GM12874 (cell line): ENCODE results near the gene SNX18.

Source experiments
- TF ChIP-seq, protein P1 (sequence below): IDR thresholded peaks from 2 replicates; pipeline ENCODE4 v1.5.1; 2011; ENCODE audit warnings: low read depth, mild to moderate bottlenecking, control low read depth, low read length, moderate library complexity; ENCODE audit not compliant: insufficient read depth

SNX18 gene

DNA sequence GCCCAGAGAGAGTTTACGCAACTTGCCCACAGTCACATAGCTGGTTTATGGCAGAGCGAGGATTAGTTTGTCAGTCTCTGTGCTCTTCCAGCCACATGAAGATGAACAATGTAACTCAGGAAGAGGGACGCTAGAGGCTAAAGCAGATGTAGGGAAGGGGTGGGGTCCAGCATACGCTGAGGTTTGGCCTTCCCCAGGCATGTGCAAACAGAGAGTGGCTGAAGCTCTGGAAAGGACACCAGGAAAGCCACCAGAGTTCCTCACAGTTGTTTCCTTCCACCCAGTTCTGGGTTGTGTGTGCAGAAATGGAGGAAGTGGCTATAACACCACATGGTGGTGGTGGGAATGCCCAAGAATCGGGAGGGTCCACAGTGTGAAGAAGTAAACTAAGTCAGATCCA is 60.0 kb downstream of the SNX18 start:
- TF ChIP-seq, protein P1, sequence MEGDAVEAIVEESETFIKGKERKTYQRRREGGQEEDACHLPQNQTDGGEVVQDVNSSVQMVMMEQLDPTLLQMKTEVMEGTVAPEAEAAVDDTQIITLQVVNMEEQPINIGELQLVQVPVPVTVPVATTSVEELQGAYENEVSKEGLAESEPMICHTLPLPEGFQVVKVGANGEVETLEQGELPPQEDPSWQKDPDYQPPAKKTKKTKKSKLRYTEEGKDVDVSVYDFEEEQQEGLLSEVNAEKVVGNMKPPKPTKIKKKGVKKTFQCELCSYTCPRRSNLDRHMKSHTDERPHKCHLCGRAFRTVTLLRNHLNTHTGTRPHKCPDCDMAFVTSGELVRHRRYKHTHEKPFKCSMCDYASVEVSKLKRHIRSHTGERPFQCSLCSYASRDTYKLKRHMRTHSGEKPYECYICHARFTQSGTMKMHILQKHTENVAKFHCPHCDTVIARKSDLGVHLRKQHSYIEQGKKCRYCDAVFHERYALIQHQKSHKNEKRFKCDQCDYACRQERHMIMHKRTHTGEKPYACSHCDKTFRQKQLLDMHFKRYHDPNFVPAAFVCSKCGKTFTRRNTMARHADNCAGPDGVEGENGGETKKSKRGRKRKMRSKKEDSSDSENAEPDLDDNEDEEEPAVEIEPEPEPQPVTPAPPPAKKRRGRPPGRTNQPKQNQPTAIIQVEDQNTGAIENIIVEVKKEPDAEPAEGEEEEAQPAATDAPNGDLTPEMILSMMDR = no peak

- TF ChIP-seq, protein P1 = no peak
Measured at GRCh38 chr5:54577937-54578653, 60.5 kb downstream of the SNX18 start.

GRCh38 chr5:54579591-54580295 is 62.2 kb downstream of the SNX18 start:
- TF ChIP-seq, protein P1 = no peak

DNA sequence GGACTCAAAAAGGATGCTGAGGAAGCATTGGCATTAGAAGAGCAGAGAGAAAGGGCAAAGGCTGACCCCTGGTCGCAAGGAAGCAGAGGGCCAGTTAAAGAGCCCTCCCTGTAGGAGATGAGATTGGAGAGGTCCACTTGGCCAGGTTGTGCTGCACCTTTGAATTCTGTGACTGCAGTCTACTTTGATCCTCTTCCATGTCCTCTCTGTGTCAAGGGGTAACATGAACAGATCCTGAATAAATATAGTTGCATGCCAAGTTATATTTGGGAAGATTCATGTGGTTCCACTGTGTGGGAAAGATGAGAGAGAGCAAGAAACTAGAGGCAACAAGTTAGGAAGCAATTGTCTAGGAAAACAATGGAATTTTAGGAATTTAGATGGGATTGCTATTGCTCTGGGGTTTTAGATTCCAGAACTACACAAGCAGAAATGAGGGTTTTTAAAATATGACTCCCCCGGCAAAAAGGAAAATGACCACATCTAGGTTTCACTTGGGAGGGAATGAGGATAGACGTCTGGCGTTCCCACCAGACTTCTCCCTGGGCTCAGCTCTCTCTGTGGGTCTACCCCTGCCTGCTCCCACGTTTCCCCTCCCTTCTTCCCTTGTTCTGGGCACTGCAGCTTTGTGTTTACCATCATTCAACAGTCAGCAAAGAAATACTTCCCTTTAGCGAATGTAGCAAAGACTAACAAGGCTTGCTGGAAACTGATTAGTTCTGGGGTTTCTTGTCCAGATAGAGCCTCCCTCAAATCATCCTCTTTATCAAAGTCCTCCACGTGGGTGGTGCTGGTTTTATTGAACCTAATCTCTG is 63.6 kb downstream of the SNX18 start:
- TF ChIP-seq, protein P1 = no peak

DNA sequence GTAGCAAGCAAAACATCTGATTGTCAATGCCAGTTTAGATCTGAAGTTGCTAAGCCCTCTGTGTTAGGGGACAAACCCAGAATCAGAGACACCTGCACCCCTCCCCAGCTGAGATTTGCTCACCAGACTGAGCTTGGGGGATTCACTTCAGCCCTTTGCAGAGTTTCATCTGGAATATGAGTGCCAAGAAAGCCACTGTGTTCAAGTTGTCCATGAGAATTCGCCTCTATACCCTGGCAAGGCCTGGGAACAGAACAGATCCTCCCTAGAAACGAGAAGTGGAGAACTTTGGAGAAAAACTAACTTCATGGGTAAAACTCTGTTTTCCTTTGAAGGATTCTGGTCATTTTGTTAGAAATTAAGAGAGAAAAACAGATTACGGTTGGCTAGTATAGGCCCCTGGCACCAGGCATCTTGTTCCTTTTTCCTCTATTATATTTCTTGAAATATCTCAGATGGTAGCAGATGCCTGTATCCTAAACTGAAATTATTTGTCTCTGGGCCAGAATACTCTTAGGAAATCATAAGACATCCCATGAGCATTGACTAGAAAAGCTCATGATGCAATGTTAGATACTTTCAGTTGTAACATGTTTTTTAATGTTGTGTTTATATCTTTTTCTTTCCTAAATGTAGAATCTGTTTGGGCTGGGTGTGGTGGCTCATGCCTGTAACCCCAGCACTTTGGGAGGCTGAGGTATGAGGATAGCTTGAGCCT is 64.4 kb downstream of the SNX18 start:
- TF ChIP-seq, protein P1 = no peak

DNA sequence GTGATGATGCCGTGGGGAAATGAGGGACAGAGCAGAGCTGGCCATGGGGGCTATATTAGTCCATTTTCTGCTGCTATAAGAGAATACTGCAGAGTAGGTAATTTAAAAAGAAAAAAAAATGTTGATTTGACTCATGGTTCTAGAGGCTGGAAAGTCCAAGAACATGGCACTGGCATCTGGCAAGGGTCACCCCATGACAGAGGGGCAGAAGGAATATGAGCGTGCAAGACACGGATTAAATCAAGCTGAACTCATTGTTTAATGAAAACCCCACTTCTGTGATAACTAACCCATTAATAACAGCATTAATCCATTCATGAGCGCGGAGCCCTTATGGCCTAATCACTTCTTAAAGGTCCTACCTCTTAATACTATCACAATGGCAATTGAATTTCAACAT is 68.8 kb downstream of the SNX18 start:
- TF ChIP-seq, protein P1 = no peak
